GM21360 (cell line): ENCODE measurements around the gene KCNJ6.
"Not testable (repeated sequence)": the region's sequence is repeated elsewhere in the genome, so short reads cannot be mapped to it uniquely, and the experiment has no call there.

Source experiments
- ATAC-seq: cut with Tn5 transposase; IDR thresholded peaks from one replicate; pipeline ENCODE4 v1.9.1; 2021; ENCODE audit warnings: mild to moderate bottlenecking, moderate library complexity; ENCODE audit not compliant: unreplicated experiment

The KCNJ6 gene

DNA sequence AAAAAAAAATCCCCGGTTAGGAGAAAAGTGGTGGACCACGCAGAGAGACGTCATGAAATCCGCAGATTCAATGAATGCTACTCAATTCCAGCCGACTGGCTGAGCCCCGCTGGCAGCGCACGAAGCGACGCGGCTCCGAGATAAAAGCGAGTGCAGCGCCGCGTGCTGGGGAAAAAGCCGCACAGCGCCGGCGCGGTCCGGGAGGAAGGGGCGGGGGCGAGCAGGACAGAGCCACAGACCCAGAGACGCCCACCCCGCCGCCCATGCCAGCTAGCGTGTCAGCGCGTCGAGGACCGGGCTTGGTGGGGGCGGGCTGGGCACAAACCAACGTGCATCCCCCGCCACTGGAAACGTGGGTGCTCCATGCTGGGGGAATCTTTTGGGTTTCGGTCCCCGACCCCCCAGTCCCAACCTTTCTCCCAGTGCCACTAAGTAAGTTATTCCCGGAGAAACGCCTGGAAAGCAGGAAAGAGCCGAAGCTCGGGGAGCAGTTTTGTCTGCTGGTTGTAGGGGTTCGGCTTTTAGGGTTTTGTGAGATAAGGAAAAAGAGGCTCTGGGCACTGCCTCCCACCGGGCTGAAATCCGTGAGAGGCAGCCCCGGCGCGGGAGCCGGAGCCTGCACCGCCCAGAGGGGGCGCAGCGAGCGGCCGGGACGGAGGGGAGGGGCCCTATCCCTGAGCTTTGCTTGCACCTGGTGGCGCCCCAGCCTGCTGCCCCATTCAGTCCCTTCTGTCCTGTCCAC lies at the start of gene KCNJ6:
Gene KCNJ6, minus strand, starts transcription at position 148 of the 742 bp plus-strand sequence. CDS start 75,775 bp downstream, outside the sequence.
- ATAC-seq = no peak

DNA sequence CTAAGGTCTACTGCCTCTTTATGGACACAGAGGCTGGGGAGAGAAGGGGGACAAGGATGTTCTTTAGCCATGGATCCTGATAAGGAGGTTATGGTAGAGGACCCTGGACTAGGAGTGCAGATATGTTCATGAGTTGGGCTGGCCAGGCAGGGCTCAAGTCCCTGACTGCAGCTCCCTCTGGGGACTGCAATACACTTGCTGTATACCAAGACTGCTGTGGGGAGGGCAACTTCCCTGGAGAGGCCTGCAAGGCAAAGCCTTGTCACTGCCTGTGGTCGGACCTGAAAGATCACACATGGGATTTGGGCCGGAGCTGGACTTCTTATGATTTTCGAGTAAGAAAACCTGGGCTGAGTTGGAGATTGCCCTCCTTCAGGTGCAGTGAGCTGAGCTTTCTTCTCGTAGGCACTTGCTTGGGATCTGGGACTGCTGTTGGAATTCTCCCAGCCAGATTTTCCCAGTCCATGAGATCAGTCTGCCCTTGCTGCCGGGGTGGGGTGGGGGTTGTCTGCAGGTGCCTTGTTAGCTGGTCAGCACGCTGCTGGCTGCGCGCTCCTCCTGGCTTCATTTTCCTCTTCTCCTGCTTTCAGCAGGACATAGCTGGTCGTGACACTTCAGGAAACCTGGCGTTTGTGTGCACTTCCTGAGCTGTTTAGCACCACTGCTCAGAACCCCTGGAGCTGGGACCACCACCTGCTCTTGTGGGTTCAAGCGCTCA lies 49.0 kb upstream of the KCNJ6 start:
- ATAC-seq = no peak

DNA sequence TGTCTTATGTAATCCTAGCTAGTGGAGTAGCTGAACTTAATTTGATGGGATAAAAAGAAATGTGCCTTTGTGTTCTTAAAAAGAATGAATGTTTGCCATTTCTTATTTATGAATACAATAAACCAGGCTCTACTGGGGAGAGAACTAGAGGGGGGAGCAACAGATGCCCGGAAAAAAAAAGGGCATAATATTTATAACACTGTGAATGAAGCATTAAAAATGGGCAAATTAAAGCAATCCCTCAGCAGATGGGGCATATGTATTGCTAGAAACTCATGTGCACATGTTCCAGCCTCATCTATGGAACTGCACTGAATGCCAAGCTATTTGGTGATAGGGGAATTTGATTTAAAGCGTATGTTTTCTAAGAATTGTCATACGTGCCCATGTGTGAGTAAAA lies 42.3 kb upstream of the KCNJ6 start:
- no peak for ATAC-seq

- ATAC-seq = no peak
These were observed 40.5 kb upstream of the KCNJ6 start for GRCh38 chr21:37956772-37957171.

- no peak for ATAC-seq
These were observed 28.8 kb upstream of the KCNJ6 start for GRCh38 chr21:37945036-37945435.

- no peak for ATAC-seq
These were observed 28.2 kb upstream of the KCNJ6 start for GRCh38 chr21:37944496-37944895.

GRCh38 chr21:37940691-37941090 lies 24.4 kb upstream of the KCNJ6 start:
- ATAC-seq = no peak

DNA sequence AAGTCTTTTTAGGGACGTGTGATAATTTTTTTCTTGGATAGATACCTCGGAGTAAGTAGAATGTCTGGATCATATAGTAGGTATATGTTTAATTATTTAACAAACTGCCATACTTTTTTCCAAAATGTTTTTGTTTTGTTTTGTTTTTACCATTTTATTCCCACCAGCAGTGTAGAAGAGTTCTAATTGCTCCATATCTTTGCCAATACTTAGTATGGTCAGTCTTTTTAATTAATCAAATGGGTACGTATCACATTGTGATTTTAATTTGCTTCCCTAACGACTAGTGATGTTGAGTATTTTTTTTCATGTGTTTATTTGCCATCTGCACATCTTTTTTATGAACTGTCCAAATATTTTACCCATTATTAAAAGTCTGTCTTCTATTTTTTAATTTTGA lies 23.6 kb upstream of the KCNJ6 start:
- no peak for ATAC-seq

DNA sequence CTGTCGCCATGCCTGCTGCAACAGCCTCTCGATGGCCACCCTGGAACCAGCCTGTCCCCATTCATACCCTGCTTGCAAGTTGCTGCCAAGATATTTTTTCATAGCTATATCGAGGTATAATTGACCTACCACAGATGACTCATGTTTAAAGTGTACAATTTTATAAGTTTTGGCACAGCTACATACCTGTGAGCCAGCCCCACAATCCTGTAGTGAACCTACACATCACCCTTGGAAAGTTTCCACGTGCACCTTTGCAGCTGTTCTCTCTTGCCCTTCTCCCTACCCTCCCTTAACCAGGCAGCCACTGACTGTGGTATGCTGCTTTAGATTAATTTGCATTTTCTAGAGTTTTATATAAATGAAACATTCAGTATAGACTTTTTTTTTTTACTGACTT lies 23.0 kb upstream of the KCNJ6 start:
- ATAC-seq = no peak

- ATAC-seq = no peak
These were observed 21.4 kb upstream of the KCNJ6 start for GRCh38 chr21:37937668-37938067.

- ATAC-seq = no peak
These were observed 19.9 kb upstream of the KCNJ6 start for GRCh38 chr21:37936010-37936785.

GRCh38 chr21:37932936-37933335 lies 16.7 kb upstream of the KCNJ6 start:
- ATAC-seq = no peak

- no peak for ATAC-seq
These were observed 11.5 kb upstream of the KCNJ6 start for GRCh38 chr21:37927711-37928110.

- no peak for ATAC-seq
These were observed 4.8 kb upstream of the KCNJ6 start for GRCh38 chr21:37921091-37921490.

GRCh38 chr21:37920302-37920701 lies 4.0 kb upstream of the KCNJ6 start:
- not testable (repeated sequence) for ATAC-seq

DNA sequence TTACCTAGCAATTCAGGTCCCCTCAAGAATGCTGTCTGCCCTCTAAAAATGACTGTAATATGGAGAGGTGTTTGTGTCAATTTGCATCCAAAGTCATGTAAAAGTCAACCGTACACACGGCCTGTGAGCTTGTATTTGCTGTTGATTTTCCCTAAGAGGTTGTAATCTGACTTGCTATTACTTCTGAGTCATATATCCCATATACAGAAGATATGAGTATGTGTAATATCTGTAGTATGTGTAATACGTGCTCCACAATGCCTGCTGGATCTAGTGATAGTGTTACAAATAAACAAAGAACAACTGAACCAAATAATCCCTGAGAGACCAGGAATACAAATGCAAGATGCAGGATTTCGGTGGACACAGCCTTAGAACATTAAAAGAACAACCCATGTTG lies 1.4 kb upstream of the KCNJ6 start:
- no peak for ATAC-seq

DNA sequence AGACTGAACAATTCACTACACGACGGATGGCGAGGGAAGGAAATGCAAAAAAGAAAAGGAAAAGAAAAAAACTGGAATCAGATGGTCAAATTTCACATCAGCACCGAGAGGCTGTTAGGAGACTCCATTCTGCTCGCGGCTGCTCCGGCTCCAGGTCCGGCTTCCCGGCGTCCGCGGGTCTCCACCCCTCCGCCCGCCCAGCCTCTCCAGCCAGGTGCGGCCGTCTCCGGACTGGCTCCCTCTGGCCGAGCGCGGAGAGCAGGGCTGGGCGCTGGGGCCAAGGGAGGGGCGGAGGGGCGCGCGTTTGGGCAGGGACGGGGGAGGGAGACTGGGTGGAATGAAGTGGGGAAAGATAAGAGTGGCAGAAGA lies 332 bp downstream of the KCNJ6 start:
- ATAC-seq = no peak

GRCh38 chr21:37915497-37915911 lies 753 bp downstream of the KCNJ6 start:
- no peak for ATAC-seq

- no peak for ATAC-seq
These were observed 3.6 kb downstream of the KCNJ6 start for GRCh38 chr21:37912616-37913015.

- ATAC-seq = no peak
These were observed 6.3 kb downstream of the KCNJ6 start for GRCh38 chr21:37909936-37910335.

- no peak for ATAC-seq
These were observed 7.6 kb downstream of the KCNJ6 start for GRCh38 chr21:37908691-37909090.

DNA sequence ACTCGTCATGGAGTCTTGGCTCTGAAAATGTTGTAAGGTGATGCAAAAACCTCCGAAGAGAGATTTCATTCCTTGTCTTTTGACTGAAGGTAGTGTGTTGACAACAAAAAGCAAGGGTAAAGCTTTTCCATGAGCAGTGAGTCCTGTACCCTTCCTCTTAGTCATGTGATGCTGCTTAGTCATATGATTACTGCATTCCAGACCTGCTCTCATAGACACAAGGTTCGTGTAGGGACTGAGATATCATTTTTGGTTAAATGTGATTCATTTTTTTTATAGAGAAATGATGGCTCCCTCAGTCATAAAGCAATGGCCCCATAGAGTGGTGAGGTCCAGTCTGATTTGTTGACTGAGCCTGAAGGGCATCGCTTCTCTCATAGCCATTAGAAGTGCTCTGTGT lies 9.2 kb downstream of the KCNJ6 start:
- no peak for ATAC-seq
